HG02884 (cell line): Measurements from ENCODE around the gene NR0B1.

Experiments used
- ATAC-seq: cut with Tn5 transposase; IDR thresholded peaks from one replicate; pipeline ENCODE4 v1.9.1; 2021; ENCODE audit warnings: mild to moderate bottlenecking, moderate library complexity; ENCODE audit not compliant: unreplicated experiment

The NR0B1 gene, protein sequence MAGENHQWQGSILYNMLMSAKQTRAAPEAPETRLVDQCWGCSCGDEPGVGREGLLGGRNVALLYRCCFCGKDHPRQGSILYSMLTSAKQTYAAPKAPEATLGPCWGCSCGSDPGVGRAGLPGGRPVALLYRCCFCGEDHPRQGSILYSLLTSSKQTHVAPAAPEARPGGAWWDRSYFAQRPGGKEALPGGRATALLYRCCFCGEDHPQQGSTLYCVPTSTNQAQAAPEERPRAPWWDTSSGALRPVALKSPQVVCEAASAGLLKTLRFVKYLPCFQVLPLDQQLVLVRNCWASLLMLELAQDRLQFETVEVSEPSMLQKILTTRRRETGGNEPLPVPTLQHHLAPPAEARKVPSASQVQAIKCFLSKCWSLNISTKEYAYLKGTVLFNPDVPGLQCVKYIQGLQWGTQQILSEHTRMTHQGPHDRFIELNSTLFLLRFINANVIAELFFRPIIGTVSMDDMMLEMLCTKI

DNA sequence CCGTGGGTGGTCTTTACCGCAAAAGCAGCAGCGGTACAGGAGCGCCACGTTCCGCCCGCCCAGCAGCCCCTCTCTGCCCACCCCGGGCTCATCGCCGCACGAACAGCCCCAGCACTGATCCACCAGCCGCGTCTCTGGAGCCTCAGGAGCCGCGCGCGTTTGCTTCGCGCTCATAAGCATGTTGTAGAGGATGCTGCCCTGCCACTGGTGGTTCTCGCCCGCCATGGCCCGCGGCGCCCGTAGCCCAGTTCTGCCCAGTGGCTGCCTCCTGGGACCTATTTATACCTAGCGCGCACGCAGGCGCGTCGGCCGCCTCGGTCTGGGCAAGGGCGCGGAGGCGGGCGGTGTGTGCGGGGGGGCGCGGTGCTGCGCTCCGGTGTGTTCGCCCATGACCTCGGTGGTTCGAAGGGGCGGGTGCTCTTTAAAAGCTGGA is at the start of gene NR0B1:
TSS of gene NR0B1 (minus strand) at position 252 of the 433 bp plus-strand sequence. CDS start at position 225, 27 bp downstream.
- no peak for ATAC-seq

DNA sequence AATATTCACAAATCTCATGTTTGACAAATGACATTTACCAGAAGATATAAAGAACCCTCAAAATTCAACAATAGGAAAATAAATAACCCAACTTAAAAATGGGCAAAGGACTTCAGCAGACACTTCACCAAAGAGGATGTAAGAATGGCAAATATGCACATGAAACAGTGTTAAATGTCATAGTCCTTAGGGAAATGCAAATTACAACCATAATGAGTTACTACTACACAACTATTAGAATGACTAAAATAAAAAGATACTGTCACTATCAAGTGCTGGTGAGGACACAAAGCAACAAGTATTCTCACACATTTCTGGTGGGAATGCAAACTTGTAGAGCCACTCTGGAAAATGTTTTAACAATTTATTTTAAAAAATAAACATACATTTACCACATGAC is 40.8 kb upstream of the NR0B1 start:
- ATAC-seq, result no peak

- no peak for ATAC-seq
Observed at GRCh38 chrX:30343206-30343605, 34.0 kb upstream of the NR0B1 start.

GRCh38 chrX:30340753-30341152 is 31.6 kb upstream of the NR0B1 start:
- ATAC-seq, result no peak

- no peak for ATAC-seq
Observed at GRCh38 chrX:30327762-30328161, 18.6 kb upstream of the NR0B1 start.

DNA sequence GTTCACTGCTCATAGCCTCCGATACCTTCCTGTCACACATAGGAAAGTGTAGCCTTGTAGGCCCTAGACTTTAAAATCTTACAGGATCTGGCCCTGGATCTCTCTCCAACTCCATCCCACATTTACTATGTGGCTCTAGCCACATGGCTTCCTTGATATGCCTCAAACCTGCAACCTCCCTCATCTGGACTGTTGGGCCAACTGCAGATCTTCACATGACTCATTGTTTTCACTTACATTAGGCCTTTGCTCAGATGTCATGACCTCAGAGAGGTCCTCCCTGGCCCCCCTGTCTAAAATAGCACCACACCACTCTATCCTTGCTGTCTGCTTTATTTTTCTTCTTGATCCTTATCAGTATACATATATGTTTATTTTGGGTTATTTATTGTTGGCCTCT is 8.1 kb upstream of the NR0B1 start:
- ATAC-seq, result no peak

- no peak for ATAC-seq
Observed at GRCh38 chrX:30313322-30313721, 4.1 kb upstream of the NR0B1 start.

GRCh38 chrX:30312858-30313257 is 3.7 kb upstream of the NR0B1 start:
- no peak for ATAC-seq

DNA sequence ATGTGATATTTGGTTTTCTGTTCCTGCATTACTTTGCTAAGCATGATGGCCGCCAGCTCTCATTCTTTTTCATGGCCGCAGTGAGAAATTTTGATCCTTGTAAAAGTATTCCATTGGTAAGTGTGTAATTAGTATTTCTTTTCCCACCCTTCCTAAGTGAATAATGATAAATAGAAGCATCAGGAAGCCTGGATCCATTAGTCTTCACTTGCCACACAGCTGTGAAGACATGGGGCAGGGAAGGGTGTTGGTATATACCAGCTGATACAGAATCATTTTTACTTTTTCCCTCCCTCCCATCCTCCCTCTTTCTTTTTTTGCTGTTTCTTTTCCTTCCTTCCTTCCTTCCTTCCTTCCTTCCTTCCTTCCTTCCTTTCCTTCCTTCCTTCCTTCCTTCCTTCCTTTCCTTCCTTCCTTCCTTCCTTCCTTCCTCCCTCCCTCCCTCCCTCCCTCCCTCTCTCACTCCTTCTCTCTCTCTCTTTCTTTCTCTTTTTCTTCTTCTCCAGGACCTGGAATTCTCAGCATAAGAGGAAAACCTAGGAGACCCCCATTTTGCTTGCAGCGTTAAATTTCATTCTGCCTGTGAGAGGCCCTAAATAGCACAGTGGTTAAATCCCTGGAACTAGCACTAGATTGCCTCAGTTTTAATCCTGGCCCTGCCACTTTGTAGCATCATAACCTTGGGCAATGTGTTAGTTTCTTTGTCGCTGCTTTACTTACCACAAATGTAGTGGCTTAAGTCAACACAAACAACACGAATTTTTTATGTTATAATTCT is 1.4 kb upstream of the NR0B1 start:
- no peak for ATAC-seq

- ATAC-seq, result no peak
Observed at GRCh38 chrX:30308263-30309138, 689 bp downstream of the NR0B1 start.

DNA sequence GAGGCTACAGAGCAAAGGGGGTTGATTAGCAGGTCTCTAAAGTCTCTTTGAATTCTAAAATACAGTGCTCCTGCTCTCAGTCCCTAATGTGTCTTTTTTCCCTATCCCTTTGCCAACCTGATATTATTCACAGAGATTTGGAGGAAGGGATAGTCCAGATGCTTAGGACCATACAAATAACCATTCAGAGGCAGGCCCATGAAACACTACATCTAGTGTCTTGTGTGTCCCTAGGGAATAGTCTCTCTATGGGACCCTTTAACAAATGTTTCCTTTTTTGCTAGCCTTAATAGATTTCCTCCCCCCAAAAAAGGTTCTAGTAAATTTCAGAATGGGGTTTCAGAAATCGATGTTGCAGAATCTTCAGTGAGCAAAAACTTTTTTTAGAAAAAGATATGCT is 1.7 kb downstream of the NR0B1 start:
- ATAC-seq, result no peak

DNA sequence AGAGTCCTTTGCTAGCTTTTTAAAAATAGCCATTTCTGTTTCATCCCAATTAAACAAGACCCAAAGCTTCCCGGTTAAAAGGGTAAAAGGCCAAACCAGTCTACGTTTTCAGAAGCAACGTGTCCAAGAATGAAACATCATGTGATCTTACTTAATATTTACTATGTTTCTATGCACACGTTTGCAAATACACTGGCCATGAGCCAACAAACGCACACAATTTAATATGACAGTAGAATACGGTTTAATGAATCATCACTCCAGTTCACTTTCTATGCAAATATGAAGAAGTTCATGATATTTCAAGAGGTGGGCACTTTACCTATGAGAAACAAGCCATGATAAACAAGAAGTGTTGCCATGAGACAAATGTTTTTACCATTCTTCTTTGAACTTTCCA is 4.3 kb downstream of the NR0B1 start:
- no peak for ATAC-seq

GRCh38 chrX:30302956-30303355 is 6.2 kb downstream of the NR0B1 start:
- ATAC-seq, result no peak

GRCh38 chrX:30301963-30302362 is 7.2 kb downstream of the NR0B1 start:
- ATAC-seq, result no peak

- no peak for ATAC-seq
Observed at GRCh38 chrX:30301208-30301607, 8.0 kb downstream of the NR0B1 start.

- ATAC-seq, result peak; percentile 63
Observed at GRCh38 chrX:30296408-30297254, 12.6 kb downstream of the NR0B1 start.

GRCh38 chrX:30283456-30284200 is 25.6 kb downstream of the NR0B1 start:
- no peak for ATAC-seq

DNA sequence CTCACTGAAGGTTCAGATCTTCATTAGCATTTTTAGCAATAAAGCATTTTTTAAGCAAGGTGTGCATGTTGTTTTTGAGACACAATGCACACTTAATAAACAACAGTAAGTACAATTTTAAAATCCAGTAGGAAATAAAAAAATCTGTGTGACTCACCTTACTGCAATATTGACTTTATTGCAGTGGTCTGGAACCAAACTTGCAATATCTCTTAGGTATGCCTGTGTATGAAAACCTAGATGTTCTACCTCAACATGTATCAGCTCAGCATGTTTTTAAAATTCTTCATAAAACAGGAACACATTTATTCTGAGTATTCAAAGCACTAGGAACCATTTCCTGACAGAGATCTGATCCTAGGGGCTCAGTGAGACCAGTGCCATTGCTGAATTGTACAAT is 26.7 kb downstream of the NR0B1 start:
- no peak for ATAC-seq

GRCh38 chrX:30280428-30280827 is 28.8 kb downstream of the NR0B1 start:
- ATAC-seq, result no peak
